CD4-positive, alpha-beta T cell treated with Interferon gamma for 1 hour (primary cell): ENCODE results near the gene KLHL22.

Source experiments
- DNase-seq: peaks from one replicate; pipeline ENCODE4 v3.0.0-alpha.2; 2020

Gene KLHL22

DNA sequence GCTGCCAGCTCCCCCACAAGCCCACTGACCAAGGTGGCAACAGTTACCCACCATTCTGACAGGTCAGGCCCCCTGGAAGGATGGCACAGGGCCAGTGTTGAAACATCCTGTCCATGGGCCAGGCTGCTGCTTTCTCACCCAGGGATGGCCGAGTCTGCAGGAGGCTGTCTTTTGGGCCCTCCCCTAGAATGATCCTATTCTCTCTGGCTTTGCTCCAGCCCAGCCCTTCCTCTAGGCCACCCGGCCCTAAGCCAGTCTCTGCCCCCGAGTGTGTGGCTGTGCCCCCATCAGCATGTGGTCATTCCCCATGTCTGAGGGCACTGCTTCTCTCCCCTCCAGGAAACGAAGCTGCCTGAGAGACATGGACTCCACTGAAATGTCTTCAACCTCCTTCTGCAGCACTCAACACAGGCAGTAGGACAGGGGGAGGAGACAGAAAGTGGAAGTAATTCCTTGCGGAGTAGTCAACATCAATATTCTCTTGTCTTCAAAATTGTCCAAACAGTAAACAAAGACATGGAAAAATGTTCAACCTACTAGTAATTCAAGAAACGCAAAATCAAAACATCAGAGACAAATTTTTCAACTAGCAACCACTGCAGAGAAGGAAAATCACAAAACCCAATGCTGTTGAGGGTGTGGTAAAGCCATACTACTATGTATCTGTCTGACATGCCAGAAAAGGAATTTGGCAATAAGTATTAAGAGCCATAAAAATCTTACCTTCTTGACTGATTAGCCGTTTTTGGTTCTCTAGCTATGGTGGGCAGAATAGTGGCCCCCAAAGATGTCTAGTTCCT, 52.9 kb downstream of the KLHL22 start:
- DNase-seq, result no peak

DNA sequence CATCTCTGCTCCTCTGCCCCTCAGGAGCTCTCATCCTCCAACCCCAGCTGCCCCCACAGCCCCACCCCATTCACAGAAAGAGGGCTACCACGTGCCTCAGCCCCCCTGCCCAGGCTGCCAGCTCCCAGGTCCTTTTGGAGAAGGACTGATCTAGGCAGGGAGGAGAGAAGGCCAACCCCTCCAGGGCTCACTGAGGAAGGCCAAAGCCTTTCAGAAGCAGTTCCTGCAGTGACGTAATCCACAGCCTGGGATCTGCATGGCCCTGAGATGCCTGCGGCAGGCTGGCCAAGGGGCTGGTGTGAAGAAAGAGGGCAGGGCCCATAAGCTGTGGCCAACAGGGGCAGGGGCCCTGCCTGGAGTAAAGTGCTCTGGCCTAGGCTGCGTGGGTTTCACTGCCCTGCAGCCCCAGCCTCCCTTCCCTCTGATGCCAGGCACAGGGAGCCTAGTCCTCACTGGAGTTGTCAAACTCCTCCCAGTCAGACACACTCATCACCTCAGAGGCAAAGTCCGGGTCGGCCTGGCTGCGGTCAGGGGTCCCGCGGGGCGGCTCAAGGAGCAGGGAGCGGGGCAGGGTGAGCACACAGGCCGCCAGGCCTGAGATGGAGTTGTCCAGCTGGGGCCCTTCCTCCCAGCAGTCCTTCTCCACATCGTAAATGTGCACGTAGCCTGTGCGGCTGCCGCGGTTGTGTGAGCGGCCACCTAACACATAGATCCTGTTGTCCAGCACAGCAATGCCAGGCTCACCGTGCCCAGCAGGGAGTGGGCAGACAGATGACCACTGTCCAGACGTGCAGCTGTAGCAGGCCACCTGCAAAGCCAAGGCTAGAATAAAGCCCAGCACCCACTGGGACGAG, 53.7 kb downstream of the KLHL22 start:
- DNase-seq, result no peak

DNA sequence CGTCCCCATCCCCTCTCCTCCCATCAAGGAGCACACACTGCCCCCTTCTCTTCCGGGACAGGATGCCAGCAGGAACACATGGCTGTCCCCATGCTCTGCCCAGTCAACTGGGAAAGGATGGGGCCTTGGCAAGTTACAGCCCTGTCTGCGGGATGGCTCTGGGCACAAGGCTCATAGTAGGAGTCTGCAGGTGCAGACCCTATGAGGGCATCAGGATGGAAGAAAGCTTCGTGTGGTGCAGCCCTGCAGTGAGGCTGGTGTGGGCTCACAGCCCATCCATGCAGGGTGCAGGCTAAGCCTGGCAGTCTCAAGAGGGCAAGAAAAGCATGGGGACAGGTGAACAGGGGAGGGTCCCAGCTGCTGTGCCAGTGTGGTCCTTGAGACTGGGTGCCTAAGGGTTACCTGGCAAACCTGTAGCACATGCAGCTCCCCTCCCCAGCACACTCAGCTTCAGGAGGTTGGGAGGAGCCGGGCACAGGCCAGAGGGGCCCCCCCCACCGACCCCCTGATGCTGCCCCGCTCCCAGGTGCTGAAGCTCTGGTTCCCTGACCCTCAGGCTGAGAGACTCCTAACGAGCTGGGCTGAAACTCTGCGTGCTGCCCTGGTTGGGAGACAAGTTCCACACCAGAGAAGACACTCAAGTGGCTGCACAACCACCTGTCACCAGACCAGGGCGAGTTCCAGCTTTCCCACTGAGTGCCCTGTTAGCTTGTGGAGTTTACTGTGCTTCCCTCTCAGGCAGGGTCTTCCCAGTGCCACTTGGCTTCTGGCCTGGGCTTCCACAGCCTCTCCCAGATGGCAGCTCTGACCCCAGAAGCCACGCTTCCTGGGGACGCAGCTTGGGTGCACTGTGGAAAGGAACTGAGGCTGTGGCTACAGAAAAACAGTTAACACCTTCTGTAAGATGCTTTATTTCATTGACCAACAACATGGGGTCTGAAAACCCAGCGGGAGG, 54.7 kb downstream of the KLHL22 start:
- no peak for DNase-seq

DNA sequence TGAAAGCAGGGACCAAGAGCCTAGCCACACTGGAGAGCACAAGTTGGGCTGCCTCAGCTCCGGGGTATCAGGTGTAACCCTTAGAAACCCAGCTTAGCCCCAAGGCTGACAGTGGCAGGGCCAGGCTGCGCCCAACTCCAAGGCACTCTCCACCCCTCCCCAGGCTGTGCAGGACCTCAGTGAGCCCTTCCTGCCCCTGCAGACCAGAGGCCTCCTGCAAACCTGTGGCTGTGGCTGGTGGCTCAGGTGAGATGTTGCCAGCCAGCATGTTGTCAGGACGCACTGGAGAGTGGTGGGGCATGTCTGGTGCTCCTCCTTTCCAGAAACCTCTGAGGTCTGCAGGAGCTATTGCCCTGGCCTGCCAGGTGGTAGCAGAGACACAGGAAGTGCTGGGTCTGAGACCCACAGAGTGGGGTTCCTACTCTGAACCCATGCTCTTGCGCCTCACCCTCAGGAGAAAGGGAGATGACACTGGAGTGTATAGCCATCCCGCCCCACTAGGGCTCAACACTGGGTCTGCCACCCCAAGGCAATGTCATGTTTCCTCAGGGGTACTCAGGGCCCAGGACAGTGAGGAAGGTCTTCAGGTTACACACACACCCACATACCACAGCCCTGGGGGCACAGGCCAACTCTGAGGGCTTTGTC, 55.5 kb downstream of the KLHL22 start:
- DNase-seq, result no peak

DNA sequence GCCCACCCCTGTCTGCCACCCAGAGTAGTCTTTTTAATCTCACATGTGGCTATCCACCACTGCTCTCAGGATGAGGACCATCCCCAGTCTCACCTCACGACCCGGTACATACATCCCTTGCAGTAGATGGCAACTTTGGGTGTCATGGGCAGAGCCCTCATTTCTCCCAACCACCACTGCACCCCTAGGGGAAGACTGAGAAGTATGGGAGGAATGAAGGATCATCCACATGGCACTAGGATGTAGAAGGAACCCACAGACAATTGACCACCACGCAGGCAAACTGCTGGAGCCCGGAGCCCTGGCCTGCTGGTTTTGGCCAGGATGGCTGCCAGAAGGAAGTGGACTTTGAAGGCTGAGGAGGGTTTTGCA, 56.1 kb downstream of the KLHL22 start:
- DNase-seq, result no peak

DNA sequence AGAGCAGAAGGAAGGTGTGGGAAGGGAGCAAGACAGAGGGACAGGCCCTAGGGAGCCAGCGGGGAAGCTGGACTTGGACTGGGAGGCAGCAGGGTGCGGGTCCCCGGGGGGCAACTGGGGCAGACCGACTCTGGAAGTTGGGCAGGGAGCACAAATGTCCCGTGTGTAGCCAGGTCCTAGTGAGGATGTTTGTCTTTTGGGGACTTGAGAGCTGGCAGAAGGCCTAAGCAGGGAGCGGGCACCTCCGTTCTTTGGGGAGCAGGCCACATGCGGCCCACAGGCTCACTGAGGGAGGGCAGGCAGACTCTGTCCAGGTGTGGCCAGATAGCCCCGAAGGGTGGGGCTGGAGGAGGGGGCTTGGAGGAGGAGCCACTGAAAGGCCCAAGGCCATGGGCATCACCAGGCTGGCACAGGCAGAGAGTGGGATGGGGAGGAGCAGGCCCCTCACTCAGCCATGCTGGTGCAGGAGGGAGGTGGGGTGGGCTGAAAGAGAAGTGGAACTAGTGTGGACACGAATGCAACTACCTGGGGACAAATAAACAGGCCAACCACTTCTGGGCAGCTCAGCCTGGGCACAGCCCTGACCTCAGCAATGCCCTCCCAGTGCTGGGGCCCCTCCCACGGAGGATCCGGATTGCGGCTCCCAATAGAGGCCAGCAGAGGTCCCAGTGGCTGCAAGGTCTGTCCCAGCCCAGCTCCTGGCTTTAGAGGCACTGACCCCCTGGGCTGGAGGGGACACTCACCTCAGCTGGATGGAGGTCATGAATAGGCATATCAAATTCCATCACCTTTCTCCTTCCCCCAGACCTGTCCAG, 56.7 kb downstream of the KLHL22 start:
- DNase-seq, result no peak

DNA sequence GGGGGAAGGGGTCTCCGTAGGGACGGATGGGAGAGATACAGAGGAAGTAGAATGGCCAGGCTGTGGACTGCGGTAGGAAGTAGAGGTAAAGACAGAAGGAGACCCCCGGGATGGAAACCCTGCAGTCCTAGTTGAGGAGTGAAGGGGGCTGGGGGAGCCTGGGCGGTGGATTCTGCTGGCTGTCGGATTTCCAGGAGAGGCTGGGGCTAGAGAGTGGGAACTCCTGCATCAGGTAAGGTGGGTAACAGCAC, 57.2 kb downstream of the KLHL22 start:
- no peak for DNase-seq

DNA sequence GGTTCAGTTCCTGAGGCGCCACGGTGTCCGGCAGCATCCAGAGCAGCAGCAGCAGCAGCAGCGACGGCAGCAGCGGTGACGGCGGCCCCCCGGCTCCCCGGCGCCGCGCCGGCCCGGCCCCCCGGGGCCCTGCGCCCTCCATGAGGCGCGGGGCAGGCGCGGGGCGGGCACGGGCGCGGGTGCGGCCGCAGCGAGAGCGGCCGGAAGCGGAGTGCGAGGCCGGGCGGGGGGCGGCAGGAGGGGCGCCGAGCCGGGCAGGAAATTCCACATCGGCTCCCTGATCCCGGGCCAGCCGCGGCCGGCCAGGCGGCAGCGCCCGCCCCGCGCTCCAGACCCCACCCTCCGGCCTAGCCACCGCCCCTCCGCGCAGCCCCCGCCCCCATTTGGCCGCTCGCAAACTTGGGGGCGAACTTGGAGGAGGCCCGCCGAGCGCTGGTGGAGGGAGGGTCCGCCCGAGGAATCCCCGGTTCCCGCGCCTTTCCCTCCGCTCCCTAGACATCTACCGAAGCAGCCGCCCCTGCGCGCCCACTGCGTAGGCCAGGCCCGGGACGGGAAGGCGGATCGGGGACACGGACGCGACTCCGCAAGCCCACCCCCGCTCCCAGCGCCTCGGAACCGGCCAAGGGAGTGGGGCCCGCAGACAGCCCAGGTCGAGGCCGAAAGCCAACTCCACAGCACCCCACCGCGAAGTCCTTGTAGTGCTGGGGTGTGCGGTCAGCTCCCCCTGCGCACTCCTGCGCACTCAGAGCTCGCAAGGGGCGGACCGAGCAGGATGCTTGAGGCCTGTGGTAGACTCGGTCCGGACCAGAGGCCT, 57.8 kb downstream of the KLHL22 start, which contains the start of gene SCARF2:
SCARF2 (minus strand) TSS at position 213 of the 814 bp plus-strand sequence; CDS start at position 142, 71 bp downstream.
- no peak for DNase-seq

DNA sequence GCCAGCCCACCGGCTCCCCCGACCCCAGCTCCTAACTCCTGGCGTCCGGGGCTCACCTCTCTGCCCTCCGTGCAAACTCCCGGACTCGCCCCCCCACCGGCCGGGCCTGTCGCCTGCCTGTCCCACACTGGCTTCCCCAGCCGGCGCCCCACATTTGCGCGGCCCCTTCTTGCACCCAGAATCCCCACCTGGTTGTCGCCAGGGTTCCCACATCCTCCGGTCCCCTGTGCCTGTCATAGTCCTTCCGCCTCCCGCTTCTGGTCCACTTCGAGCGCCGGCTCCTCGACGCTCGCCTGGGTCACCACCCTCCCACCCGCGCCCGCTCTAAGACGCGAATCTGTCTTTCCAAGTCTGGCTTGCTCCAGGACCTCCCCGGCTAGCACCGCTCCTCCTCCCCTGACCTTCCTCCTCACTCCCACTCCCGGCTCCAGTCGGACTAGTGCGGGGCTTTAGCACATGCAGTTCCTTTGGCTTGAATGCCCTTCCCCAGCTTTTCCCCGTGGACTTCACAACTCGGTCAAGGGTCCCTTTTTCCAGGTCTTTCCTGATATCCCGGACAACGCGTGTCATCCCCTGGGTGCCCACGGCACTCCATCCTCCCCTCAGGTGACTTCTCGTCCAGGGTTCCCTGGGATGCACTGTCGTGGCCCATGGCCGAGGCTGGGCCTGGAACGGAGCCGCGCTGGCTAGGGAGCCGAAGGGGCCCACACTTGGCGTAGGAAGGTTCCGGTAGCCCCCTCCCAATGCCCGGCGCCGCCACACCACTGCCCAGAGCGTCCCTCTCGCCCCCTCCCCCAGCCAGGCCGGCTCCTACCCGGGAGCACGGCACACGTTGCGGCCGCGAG, 58.6 kb downstream of the KLHL22 start:
- no peak for DNase-seq

DNA sequence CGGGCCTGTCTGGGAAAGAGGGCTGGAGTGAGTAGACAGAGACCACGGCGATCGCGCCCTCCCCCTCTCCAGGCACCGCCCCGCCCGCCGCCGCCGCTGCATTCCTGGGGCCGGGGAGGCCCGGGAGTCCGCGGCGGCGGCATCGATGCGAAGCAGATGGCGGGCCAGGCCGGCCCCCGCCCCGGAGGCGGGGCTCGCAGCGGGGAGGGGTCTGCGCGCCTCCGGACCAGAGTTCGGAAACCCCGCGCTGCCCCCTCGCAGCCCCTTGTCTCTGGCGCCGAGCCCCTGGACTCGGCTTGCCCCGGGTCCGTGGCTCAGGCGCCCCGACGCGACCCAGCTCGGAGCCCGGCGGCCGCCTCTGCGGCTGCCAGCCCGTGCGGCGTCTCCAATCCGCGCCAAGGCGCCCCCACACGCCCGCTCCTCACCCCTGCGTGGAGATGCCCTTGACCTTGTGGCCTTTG, 59.3 kb downstream of the KLHL22 start:
- DNase-seq, result no peak

DNA sequence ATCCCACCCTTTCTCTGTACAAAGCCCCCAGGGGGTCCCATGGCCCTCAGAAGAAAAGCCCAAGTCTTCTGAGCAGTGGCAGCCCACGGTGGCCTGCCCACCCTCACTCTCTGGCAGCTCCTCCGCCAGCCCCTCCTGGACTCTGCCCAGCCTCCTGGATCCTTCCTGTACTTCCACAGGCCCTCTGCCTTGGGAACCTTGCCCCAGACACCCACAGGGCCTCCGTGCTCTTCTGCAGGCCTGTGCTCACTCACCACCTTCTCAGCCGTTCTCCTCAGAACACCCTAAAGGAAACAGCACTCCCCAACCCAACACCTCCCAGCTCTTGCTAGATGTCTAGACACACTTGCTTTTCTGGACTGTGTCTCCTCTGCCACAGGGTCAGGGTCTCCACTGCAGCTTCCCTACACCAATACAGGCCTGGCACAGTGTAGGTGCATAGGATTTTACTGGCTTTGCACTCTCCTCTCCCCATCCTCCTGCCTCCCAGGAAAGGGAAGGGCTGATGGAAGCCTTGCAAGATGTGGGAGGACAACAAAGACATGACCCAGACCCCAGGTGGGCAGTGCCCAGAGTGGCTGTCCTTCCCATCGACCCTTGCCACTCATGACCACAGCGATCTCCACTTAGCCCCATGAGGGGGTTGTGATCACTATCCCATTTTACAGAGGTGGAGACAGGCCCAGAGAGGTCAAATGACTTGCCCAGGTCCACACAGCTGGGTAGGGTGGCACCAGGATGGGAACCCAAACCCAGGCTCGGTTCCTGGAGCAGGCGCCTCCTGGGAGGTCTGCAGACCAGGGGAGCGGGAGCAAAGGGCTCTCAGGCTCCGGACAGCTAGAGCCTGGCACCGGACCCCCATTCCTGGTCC, 59.9 kb downstream of the KLHL22 start:
- no peak for DNase-seq

DNA sequence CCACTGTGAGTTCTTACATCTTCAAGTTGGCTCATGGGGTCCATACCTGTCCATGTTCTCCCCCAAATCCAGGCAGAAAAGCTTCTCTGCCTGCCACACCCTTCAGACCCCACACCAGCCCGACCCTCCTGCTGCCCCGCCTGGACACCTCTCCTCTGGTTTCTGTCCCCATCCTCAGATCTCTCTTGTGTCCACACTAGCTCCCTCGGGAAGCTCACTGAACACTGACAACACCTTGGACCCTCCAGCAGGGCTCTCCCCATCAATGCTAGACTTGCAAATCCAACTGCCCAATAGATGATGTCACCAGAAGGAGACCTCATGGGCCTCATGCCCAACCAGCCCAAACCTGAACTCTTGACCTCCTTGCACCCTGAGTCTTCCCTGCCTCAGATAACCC, 60.8 kb downstream of the KLHL22 start:
- DNase-seq, result no peak

DNA sequence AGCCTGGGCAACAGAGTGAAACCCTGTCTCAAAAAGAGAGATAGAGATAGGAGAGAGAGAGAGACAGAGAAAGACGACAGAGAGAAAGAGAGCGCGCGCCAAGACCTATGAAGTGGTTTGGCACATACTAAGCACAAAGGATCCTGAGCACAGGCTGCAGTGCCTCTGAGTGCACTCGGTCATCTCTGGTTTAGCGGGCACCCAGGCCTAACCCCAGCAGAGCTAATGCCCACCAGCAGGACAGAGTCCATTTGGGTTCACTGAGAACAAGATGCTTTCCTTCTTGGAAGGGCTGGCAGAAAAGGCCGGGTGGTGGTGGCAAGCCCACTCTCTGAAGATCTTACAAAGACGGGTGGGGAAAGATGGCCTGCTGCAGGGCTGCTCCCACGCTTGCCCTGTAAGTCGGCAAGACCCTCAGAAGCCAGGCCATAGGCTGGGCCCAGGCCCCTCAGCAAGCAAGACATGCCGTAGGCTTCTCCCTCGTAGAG, 61.3 kb downstream of the KLHL22 start:
- DNase-seq, result no peak

DNA sequence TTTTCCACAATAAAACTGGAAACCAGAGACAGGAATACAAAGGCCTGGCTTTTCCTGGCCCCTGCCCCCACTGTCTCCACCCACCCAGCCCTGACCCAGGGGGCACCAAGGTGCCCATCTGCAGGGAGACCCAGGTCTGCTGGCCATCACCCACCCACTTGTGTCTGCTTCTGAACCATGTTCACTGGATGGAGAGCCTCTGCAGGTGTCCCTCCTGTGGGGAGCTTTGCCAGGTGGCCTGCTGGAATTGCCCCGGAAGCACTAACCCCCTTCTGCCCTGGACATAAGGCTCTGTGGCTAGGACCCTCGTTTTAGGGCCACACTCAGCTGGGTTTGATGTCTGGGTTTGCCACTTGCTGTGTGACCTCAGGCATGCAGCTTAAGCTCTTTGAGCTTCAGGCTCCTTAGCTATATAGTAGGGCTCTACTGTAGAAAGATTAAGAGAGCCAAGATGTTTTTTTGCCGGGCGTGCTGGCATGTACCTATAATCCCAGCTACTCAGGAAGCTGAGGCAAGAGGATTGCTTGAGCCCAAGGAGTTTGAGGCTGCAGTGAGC, 61.8 kb downstream of the KLHL22 start:
- DNase-seq, result no peak

DNA sequence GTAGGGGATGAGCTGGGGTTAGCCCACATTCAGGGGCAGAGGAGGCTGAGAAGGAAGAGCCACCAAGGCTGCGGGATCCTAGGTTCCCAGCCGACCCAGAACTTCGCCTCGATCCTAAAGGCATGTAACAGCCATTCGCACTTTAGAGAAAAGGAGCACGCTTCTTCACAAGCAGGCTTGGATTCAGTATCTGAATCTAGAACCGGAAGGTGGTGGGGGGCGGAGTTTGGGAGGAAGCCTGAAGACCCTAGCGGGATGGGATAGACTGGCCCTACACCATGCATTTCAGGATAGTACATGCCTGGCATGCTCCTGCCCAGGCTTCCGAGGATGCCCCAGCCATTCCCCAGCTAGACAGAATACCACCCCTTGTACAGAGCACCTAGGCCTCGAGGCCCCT, 62.4 kb downstream of the KLHL22 start:
- DNase-seq, result no peak

DNA sequence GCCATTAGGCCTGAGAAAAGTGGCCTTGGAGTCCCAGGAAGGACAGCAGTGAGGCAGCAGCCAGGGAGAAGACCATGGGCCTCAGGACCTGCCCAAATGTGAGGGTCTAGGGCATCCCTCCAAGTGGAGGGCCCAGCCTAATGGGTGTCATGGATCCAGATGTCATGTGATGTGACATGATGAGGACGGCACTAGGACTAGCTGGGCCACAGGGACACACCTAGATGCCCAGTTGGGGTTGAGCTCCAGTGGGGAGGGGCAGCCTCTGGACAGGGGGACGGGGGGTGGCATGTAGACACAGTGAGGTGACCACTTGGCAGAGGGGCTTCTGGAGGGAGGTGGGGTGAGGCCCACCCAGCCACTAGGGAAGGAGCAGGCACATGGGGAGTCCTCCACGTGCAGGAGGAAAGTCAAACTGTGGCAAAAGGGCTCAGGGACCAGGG, 63.3 kb downstream of the KLHL22 start:
- no peak for DNase-seq

DNA sequence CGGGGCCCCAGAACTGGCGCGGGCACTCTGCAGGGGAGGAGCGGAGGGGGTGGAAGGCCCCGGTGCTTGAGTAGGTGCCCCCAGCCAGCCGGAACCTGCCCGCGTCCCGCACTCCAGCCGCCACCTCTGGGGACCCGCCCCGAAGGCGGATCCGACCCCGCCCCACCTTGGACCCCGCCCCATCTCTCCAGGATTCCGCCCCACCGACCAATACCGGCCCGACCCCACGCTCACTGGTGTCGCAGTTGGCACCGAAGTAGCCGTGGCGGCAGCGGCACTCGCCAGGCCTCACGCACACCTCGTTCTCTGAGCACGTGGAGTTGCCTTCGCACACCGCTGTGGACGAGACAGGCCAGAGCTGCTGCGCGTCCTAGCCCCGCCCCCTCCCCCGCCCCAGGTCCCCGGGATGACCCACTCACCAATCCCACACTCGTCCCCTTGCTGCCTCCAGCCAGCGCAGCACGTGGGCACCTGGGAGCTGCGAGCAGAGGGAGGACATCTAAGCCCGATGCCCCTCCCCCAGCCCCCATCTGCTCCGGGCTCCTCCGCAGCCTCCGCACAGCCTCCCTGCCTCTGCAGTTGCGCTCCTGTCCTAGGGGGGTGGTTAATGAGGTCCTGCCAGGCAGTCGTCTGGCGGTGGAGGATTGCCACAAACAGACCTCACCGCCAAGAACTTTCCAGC, 63.9 kb downstream of the KLHL22 start:
- DNase-seq, result no peak
